AG09319 (cell line): ENCODE results near the gene NAP1L1.

ENCODE experiments used
- DNase-seq: peaks from one replicate; pipeline ENCODE4 v3.0.0-alpha.2; 2010; ENCODE audit warnings: low read depth; ENCODE audit errors: extremely low read depth
- TF ChIP-seq, protein P1 (sequence below): IDR thresholded peaks from 2 replicates; pipeline ENCODE4 v1.5.1; 2011; ENCODE audit warnings: low read depth, mild to moderate bottlenecking, inconsistent platforms, low read length, moderate library complexity

NAP1L1 gene

DNA sequence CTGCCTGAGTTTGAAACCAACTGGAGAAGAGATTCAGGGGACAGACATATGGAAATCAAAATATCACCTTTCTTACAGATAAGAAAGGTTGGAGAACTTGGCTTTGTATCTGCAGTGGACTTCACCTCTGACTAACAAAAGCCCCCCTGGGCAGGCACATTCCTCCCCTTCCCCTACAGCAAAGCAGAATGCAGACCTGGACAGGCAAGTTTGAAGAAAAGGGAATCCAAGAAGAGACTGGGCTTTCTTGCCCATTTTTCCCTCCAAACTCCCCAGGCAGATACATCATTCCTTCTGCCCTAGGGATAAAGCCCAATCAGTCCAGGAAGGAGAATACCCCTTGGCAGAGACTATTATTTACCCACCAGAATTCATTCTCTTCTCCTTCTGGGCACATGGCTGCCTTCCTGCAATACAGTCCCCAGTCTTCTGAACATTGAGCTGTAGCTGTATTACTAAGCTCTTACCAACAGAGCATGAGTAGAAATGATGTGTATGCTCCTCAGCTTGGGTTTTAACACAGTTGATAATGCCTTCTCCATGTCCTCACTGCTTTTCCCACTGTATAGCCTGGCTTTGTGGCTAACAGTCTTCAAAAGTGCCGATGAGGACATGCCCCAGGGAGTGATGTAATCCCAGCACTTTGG, 17.4 kb upstream of the NAP1L1 start:
- TF ChIP-seq, protein P1, sequence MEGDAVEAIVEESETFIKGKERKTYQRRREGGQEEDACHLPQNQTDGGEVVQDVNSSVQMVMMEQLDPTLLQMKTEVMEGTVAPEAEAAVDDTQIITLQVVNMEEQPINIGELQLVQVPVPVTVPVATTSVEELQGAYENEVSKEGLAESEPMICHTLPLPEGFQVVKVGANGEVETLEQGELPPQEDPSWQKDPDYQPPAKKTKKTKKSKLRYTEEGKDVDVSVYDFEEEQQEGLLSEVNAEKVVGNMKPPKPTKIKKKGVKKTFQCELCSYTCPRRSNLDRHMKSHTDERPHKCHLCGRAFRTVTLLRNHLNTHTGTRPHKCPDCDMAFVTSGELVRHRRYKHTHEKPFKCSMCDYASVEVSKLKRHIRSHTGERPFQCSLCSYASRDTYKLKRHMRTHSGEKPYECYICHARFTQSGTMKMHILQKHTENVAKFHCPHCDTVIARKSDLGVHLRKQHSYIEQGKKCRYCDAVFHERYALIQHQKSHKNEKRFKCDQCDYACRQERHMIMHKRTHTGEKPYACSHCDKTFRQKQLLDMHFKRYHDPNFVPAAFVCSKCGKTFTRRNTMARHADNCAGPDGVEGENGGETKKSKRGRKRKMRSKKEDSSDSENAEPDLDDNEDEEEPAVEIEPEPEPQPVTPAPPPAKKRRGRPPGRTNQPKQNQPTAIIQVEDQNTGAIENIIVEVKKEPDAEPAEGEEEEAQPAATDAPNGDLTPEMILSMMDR, result no peak
- no peak for DNase-seq

DNA sequence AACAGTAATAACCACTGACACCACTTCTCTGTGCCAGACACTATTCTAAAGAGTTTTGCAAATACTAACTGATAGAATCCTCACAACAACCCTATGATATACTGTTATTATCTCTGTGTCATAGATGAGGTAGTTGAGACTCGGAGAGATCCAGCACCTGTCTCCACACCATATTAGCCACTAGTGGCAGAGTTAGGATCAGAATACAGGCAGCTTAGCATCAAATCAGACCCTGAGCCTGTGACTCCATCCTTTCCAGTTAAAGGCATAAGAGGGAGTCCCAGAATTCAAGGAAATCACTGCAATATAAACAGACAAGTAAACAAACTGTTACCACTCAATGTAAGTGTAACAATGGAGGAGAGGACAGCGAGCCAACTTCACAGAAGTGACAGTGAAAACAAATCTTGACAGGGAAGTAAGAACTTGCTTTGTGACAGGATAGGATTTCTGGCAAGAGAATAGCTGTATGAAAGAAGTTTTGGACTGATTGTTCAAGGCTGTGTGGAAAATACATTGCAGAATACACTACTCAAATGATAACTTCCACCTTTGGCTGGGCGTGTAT, 11.7 kb upstream of the NAP1L1 start:
- DNase-seq, result no peak
- TF ChIP-seq, protein P1, result no peak

DNA sequence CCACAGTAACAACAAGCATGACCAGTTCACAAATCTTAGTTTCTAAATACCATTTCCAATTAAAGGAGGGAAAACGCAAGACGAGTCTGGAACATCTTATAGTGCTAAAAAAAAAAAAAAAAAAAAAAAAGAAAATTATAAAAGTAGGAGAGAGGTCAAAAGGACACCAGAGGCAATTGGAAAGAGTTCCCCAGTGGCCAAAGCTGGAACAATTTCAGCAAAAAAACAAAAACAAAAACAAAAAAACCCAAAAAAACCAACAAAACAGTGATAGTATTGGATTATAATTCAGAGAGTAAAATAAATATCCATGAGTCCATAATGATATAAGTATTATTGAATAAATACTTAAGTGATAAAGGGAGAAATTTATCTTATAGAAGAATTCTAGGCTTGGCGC, 10.3 kb upstream of the NAP1L1 start:
- DNase-seq, result no peak
- TF ChIP-seq, protein P1, result no peak

DNA sequence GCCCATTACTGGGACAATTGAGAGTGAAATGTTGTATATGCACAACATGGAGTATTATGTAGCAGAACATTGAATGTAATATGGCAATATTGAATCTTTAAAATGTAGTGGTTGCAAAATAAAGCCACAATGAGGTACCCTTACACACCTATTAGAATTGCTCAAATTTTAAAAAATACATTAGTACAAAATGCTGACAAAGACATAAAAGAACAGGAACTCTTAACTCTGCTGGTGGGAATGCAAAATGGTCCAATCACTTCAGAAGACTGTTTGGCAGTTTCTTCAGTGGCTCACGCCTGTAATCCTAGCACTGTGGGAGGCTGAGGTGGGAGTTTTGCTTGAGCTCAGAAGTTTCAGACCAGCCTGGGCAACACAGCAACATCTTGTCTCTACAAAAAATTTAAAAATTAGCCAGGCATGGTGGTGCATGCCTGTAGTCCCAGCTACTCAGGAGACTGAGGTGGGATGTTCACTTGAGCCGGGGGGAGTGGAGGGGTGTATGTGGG, 6.8 kb upstream of the NAP1L1 start:
- DNase-seq, result no peak
- TF ChIP-seq, protein P1, result no peak

DNA sequence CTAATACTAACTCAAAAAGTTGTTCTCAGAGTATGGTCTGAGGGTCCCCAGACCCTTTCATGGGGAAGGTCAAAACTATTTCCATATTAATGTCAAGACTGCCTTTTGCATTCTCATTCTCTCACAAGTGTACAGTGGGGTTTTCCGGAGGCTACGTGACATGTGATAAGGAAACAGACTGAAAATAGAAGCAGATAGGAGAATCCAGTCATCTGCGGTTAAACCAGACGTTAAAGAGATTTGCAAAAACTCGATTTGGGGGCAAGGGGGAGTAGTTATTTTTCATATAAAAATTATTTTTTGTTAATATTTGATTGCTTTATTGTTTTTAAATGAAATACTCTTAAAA, 1.0 kb upstream of the NAP1L1 start:
- TF ChIP-seq, protein P1, result no peak
- DNase-seq, result no peak

DNA sequence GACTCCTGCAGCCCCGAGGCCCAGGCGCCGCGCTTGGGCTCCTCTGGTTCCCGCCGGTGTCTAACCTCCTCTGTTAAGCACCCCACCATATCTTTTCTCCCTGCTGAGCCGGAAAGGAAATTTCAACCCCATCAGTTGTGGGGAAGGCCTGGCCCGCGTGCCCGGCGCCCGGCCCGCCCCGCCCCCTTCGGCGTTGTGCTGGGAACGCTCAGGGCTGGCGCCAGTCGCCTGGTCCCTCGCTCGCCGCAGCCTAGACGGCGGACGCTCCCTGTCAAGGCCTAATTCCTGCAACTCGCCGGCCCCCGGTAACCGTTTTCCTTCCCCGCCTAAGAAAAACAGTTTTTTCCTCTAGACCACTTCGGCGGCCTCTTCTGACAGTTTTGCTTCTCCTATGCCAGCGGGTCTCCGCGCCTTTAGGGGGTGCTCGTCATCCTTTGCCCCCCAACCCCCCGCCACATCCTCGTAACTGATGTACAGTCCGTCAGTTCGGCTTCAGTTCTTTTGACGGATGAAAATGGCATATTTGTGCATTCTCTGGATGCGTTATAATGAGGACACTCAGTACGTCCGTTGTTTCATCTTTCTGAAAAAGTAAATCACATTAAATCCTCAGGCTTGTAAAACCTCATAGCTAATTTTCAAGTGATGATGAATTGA, 506 bp upstream of the NAP1L1 start:
- DNase-seq, result peak; percentile 28
- TF ChIP-seq, protein P1, result peak; percentile 48

DNA sequence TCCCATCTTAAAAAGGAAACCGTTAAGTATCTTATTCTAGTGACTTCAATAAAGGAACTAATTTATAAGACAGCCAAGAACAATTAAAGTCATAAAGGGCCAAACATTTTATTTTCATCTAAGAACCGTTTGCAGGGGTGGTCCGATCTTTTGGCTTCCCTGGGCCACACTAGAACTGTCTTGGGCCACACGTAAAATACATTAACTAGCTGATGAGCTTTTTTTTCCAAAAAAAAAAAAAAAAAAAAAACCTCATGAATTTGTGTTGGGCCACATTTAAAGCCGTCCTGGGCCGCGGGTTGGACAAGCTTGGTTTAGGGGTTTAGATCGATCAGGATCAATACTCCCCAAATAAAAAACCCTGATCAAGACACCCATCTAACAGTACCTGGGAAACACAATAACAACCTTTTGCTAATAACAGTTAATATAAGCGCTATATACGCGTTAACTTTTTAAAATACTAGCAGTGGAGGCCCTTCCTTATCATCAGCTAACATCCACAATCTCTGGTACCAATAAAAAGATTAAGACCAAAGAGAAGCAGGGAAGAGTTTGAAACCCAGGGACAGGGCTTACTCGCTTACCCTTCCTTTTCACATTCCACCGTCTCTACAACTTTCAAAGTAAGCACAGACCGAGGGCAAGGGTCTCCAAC, 1.1 kb downstream of the NAP1L1 start:
- DNase-seq, result no peak
- TF ChIP-seq, protein P1, result no peak
